Fibroblast of villous mesenchyme (primary cell): ENCODE data around the gene CIAO2A. TPM values are rescaled to one million over a fixed set of nuclear protein-coding genes. Genes with fewer than 3 reads are reported as not detected.

Experiments used
- DNase-seq: peaks from one replicate; pipeline ENCODE4 v3.0.0-alpha.2; 2010; ENCODE audit warnings: low read depth
- H3K4me3 ChIP-seq: 2 replicates; pipeline ENCODE4 v1.5.1; 2011; ENCODE audit warnings: low read depth, mild to moderate bottlenecking, low read length
- total RNA-seq: library from RNA; depleted of rRNA; stranded (reverse); fragments of >200 nt; gene quantifications from 2 replicates; pipeline ENCODE4 v1.2.3, GENCODE V29; 2012
- TF ChIP-seq, protein P1 (sequence below): IDR thresholded peaks from 2 replicates; pipeline ENCODE4 v1.5.1; 2012; ENCODE audit warnings: low read depth, mild to moderate bottlenecking, low read length; ENCODE audit not compliant: insufficient read depth

The CIAO2A gene
- total RNA-seq, 1 donor: 62.6 TPM

DNA sequence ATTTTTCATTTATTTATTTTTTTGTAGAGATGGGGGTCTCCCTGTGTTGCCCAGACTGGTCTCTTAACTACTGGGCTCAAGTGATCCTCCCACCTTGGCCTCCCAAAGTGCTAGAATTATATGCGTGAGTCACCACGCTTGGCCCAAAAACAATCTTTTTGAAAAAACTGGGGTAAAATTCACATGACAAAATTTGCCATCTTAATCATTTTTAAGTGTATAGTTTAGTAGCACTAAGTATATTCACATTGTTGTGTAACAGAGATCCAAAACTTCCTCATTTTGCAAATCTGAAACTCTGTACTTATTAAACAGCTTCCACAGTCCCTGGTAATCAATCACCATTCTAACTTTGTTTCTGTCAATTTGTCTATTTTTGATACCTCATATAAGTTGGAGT lies 7.3 kb upstream of the CIAO2A start:
- DNase-seq: no peak
- H3K4me3 ChIP-seq: no peak overlapping the region
- TF ChIP-seq, protein P1, sequence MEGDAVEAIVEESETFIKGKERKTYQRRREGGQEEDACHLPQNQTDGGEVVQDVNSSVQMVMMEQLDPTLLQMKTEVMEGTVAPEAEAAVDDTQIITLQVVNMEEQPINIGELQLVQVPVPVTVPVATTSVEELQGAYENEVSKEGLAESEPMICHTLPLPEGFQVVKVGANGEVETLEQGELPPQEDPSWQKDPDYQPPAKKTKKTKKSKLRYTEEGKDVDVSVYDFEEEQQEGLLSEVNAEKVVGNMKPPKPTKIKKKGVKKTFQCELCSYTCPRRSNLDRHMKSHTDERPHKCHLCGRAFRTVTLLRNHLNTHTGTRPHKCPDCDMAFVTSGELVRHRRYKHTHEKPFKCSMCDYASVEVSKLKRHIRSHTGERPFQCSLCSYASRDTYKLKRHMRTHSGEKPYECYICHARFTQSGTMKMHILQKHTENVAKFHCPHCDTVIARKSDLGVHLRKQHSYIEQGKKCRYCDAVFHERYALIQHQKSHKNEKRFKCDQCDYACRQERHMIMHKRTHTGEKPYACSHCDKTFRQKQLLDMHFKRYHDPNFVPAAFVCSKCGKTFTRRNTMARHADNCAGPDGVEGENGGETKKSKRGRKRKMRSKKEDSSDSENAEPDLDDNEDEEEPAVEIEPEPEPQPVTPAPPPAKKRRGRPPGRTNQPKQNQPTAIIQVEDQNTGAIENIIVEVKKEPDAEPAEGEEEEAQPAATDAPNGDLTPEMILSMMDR: no peak

DNA sequence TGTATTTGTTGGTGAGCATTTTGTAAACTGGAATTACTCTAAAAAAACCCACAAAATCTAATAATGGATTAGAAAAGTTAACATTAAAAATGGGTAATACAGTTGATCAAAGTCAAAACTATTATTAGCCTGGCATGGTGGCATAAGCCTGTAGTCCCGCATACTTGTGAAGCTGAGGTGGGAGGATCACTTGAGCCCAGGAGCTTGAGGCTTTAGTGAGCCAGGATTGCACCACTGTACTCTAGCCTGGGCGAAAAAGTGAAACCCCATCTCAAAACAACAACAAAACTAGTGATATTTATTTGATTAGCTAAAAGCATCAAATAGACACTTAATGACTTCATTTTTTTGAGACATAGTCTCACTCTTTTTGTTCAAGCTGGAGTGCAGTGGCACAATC lies 5.7 kb upstream of the CIAO2A start:
- DNase-seq: peak; percentile 40
- H3K4me3 ChIP-seq: no peak overlapping the region
- TF ChIP-seq, protein P1: no peak

DNA sequence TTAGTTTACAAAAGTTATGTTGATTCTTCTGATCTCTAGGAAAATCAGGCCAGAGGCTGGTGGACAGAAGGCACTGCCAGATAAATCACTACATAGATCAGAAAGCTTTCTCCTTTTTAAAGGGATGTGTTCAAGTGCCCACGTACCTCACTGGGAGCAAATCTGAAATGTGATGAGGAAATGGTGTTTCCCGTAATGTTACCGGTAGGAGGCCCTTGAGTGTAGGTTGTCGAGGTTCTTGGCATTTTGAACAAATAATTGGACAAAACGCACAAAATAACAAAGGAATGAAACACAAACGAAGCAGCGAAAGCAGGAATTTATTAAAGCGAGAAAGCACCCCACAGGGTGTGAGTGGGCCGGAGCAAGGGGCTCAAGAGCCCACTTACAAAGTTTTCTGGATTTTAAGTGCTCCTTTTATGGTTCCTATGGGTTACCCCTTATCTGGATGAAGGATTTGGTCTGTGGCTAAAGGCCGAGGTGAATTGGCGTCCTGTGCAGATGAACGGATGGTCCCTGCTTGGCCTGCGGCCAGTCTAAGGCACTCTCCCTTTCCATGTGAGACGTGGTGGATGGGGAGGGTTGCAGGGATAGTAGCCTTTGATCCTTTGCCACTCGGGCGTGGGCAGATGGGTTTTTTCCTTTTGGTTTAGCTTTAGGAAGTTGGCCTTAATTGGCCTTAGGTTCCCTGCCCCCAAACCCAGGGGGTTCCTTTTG lies 3.2 kb upstream of the CIAO2A start:
- DNase-seq: peak; percentile 43
- TF ChIP-seq, protein P1: peak; percentile 6
- peak overlapping the region; percentile 95 for H3K4me3 ChIP-seq

GRCh38 chr15:64095795-64096667 lies 2.4 kb upstream of the CIAO2A start, which contains the start of gene SNX1:
Gene SNX1 (plus strand): TSS chr15:64095982. CDS start chr15:64096014, 32 bp downstream.
- TF ChIP-seq, protein P1: no peak
- peak within 1 kb of the TSS; percentile 95 for H3K4me3 ChIP-seq
- peak; percentile 96 for DNase-seq

GRCh38 chr15:64095431-64095794 lies 1.8 kb upstream of the CIAO2A start:
- peak overlapping the region; percentile 95 for H3K4me3 ChIP-seq
- TF ChIP-seq, protein P1: no peak

GRCh38 chr15:64092864-64093626 lies 593 bp downstream of the CIAO2A start:
- peak overlapping the region; percentile 89 for H3K4me3 ChIP-seq
- DNase-seq: peak; percentile 77
- TF ChIP-seq, protein P1: no peak

More at GRCh38 chr15:64095431-64095794, 1.8 kb upstream of the CIAO2A start:
- DNase-seq: no peak
